Effector memory CD4-positive, alpha-beta T cell (primary cell): Measurements from ENCODE around the gene METRNL.

Experiments
- DNase-seq, 3 donors: peaks; one replicate each; pipeline ENCODE4 v3.0.0-alpha.2; 2020
- H3K27ac ChIP-seq: 2 replicates; pipeline ENCODE4 v1.7.0; 2013; ENCODE audit warnings: mild to moderate bottlenecking, low read length, moderate library complexity; ENCODE audit not compliant: insufficient read depth, poor library complexity, severe bottlenecking
- H3K27me3 ChIP-seq: replicated peaks from 2 replicates; pipeline ENCODE4 v1.7.0; 2013; ENCODE audit warnings: mild to moderate bottlenecking, low read length; ENCODE audit not compliant: insufficient read depth, control insufficient read depth, poor library complexity, severe bottlenecking
- H3K36me3 ChIP-seq: 2 replicates; pipeline ENCODE4 v1.7.0; 2013; ENCODE audit warnings: mild to moderate bottlenecking, low read length, moderate library complexity; ENCODE audit not compliant: control insufficient read depth, insufficient read depth
- H3K4me1 ChIP-seq: 2 replicates; pipeline ENCODE4 v1.7.0; 2013; ENCODE audit warnings: low read length, mild to moderate bottlenecking; ENCODE audit not compliant: control insufficient read depth, insufficient read depth, poor library complexity, severe bottlenecking
- H3K4me3 ChIP-seq: 2 replicates; pipeline ENCODE4 v1.7.0; 2013; ENCODE audit warnings: low read length, low read depth, mild to moderate bottlenecking; ENCODE audit not compliant: insufficient read depth, poor library complexity, severe bottlenecking
- H3K9me3 ChIP-seq: 2 replicates; pipeline ENCODE4 v1.7.0; 2013; ENCODE audit warnings: mild to moderate bottlenecking, low read length, moderate library complexity; ENCODE audit not compliant: control insufficient read depth

The METRNL gene

DNA sequence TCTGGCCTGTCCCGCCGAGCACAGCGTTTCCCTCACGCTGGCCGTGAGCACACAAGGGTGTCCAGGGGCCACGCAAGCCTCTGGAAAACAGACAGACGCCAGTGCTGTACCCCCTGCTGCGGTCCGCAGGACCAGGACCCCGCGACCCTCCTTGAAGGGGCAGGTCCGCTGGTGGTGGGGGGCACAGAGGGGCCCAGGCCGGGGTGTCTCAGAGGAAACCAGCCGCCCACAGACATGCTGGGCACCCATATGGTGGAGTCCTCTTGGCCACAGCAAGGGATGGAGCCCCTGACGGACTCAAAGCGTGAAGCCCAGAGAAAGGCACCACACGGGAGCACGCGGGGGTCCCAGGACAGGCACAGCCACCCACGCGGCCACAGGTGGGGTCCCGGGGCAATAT lies 34.4 kb downstream of the METRNL start:
- H3K27me3 ChIP-seq = no peaks in the 10 kb centered on the region
- no peaks in the 10 kb centered on the region for H3K36me3 ChIP-seq
- H3K4me3 ChIP-seq = no peak overlapping the region
- no peak for DNase-seq
- H3K9me3 ChIP-seq = no peaks in the 10 kb centered on the region
- no peak overlapping the region for H3K27ac ChIP-seq
- H3K4me1 ChIP-seq = no peaks in the 10 kb centered on the region

DNA sequence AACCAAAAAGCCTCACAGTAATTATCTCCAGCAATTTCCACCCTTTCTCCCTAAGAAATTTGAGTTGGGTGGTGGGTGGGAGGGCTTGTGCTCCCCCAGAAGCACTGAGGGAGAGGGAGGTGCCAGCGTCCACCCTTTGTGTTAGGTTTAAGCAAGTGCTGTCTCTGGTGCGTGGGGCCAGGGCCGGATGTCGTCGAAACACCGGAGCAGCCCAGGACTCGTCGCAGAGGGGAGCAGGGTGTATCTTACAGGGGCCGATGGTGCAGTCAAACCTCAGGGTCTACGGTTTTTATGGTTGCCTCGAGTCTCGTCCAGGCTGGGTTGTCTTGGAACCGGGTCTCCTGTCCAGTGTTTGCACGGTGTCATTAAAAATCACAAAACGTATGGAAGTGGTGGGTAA lies 35.3 kb downstream of the METRNL start:
- Histone ChIP-seq H3K9me3 (no peaks in the 10 kb centered on the region), H3K27me3 (no peaks in the 10 kb centered on the region), H3K4me3 (no peak overlapping the region), H3K27ac (no peak overlapping the region), H3K36me3 (no peaks in the 10 kb centered on the region), H3K4me1 (no peaks in the 10 kb centered on the region)
- DNase-seq = no peak

DNA sequence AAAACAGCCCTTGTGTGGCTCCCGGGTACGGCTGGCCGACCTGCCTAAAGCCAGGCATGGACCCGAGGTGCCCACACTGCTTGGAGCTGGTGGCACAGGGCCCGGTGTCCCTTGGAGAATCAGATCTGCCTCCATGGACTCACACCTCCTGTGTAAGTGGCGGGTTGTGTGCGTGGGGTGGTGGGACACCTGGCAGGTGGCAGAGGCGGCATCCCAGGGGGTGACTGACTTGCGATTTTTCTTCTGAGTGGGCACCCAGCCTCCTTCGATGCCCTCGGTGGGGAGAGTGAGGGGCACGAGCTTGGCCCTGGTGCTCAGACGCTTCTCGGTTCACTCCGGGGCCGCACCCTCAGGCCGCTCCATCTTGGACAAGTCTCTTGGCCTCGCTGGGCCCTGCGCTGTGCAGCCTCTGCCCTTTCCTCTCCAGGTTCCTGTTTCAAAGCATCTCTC lies 35.8 kb downstream of the METRNL start:
- no peak overlapping the region for H3K27ac ChIP-seq
- no peaks in the 10 kb centered on the region for H3K9me3 ChIP-seq
- peaks cover 1% of the 10 kb centered on the region for H3K4me1 ChIP-seq
- no peak overlapping the region for H3K4me3 ChIP-seq
- DNase-seq = no peak
- no peaks in the 10 kb centered on the region for H3K36me3 ChIP-seq
- no peaks in the 10 kb centered on the region for H3K27me3 ChIP-seq

DNA sequence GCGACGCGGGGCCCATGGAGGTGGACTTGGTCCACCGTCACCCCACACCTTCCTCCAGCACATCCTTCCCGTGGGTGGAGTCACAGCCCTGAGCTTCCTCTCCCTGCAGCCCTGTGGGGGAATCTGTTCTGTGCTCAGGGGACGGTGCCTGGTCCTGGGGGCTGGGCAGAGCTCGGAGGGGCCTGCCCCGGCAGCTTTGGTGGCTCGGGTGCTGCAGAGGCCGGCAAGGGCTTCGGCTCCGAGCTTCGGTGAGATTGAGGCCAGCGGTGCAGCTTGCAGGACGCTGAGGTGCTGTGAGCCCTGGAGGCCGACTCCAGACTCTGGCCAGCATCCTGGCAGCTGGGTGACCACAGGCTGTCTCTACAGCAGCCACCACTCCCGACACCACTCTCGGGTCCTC lies 36.4 kb downstream of the METRNL start:
- H3K27me3 ChIP-seq = no peaks in the 10 kb centered on the region
- no peak overlapping the region for H3K27ac ChIP-seq
- H3K4me1 ChIP-seq = peaks cover 4% of the 10 kb centered on the region
- no peaks in the 10 kb centered on the region for H3K9me3 ChIP-seq
- no peaks in the 10 kb centered on the region for H3K36me3 ChIP-seq
- no peak for DNase-seq
- H3K4me3 ChIP-seq = no peak overlapping the region

DNA sequence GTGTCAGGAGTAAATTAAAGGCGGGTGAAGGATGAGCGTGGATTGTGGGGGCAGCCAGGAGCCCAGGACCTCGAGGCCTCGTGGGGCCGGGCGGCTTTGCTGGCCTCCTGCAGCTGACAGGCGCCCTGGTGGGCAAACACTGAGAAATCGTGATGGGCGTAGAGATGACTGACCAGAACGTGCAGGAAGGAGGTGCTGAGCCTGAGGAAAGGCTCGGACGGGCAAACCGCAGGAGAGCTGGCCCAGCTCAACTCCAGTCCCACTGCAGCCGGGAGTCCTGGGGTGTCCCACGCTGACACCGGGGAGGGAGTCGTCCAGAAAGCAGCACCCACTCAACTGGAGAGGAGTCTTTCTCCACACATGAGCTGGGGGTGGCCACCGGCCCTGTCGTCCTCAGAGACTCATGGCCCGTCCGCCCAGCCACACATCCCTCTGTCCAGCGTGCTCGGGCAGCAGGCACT lies 36.9 kb downstream of the METRNL start:
- Histone ChIP-seq H3K4me3 (no peak overlapping the region), H3K27me3 (no peaks in the 10 kb centered on the region), H3K9me3 (no peaks in the 10 kb centered on the region), H3K27ac (no peak overlapping the region), H3K4me1 (peaks cover 4% of the 10 kb centered on the region), H3K36me3 (no peaks in the 10 kb centered on the region)
- DNase-seq = no peak

DNA sequence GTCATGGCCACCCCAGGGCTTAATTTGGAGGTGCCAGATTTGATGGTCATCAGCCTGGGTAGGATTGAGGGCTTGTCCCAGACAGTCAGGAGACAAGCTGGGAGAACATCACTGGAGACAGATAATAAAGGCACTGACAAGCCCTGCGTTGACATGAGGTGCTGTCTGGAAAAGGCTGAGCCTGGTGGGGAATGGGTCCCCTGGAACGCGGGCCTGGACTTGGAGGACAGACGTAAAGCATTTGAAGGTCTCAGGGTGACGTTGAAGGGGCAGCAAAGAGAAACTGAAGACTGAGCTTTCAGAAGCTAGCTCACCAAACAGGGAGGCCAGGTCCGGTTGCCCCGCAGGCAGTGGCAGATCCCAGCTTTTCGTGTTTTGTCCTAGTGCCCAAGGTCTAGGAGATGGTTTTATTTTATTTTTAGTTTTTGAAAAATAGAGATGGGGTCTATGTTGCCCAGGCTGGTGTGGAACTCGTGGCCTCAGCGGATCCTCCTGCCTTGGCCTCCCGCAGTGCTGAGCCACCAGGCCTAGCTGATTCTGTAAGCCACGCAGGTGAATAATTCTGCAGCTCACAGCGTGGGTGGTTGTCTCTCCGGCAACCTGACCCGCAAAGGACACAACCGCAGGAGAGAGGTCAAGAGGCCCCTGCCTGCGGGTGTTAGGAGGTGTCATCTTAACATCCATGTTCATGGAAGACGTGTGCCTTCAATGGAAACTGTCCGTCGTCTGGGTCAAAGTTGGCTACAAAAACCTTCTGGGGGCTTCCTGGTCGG lies 37.6 kb downstream of the METRNL start:
- Histone ChIP-seq H3K4me3 (no peak overlapping the region), H3K4me1 (peaks cover 4% of the 10 kb centered on the region), H3K27me3 (no peaks in the 10 kb centered on the region), H3K36me3 (no peaks in the 10 kb centered on the region), H3K27ac (no peak overlapping the region), H3K9me3 (no peaks in the 10 kb centered on the region)
- no peak for DNase-seq

DNA sequence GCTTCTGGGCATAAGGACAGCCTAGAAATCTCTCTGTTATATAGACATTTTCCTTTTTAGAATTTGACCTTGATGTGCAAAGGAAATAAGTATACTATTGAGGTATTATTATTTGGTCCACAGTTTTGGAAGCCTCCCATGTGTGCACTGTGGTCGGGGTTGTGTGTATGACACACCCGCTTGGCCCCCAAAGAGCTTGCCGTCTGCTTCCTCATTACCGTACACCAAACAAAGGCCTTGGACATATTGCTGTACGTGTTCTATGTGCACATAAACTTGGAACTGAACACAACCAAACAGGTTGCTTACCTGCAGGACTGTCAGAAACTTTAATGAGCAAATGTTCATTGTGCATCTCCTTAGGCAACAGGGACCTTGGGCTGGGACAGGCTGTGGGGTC lies 38.2 kb downstream of the METRNL start:
- no peak for DNase-seq
- Histone ChIP-seq H3K4me3 (no peak overlapping the region), H3K36me3 (no peaks in the 10 kb centered on the region), H3K4me1 (peaks cover 4% of the 10 kb centered on the region), H3K27me3 (no peaks in the 10 kb centered on the region), H3K27ac (no peak overlapping the region), H3K9me3 (no peaks in the 10 kb centered on the region)

DNA sequence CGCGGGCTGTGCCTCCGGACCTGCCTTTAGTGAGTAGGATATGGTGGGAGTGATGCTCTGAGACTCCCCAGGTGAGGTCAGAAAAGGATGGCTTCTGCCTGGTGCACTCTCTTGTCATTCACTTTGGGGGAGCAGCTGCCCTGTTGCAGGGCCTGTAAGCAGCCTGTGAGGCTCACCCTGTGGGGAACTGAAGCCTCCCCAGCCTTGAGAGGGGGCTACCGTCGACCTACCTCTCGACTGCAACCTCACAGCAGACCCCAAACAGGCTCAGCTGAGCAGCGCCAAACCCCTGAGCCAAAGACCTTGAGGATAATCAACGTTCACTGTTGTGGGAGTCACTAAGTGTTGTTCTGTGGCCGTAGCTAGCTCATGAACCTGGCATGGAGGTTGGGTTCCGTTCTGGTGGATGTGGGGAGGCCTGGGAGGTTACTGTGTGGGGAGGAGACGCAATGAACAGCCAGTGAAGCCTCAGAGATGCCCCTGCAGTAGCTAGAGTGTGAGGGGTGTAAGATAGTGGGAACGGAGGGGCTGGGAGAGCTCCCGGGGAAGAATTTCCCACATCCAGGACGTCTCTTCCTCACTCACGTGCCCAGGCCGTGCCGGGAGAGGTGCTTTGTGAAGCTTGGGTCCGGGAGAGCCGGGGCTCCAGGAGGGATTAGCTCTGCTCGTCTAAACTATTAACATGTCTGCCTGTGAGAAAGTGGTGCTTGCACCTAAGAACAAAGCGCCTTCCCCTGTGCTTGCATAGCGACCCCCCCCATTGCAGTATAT lies 38.8 kb downstream of the METRNL start:
- no peak for DNase-seq
- peaks cover 4% of the 10 kb centered on the region for H3K4me1 ChIP-seq
- no peaks in the 10 kb centered on the region for H3K27me3 ChIP-seq

DNA sequence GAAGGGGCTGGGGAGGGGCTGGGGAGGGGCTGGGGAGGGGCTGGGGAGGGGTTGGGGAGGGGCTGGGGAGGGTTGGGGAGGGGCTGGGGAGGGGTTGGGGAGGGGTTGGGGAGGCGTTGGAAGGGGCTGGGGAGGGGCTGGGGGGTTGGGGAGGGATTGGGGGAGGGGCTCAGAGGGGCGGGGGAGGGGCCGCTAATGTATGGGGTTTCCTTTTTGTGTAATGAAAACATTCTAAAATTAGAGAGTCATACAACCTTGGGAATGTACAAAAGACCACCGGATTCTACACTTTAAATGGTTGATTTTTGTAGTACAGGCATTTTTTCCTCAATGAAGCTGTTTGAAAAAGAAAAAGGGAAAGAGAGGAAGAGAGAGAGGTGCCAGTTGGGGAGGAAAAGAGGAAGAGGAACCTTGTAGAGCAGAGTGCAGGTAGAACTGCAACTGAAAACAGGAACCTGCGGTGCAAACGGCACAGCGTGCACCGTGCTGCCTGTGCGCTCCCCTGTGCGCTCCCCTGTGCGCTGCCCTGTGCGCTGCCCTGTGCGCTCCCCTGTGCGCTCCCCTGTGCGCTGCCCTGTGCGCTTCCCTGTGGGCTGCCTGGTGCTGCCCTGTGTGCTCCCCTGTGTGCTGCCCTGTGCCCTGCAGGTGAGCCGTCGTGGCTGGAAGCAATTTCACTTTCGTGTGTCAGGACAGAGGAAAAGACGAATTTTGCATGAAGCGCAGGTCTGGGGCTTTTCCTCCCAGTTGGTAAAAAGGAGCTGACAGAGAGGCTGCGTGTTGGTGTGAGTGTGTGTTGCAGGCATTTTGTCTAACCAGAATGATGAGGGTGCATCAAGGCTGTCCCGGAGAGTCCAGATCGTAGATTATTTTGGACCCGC lies 40.8 kb downstream of the METRNL start:
- H3K4me1 ChIP-seq = peaks cover 5% of the 10 kb centered on the region
- no peak for DNase-seq
- no peaks in the 10 kb centered on the region for H3K9me3 ChIP-seq
- no peaks in the 10 kb centered on the region for H3K27me3 ChIP-seq
- H3K4me3 ChIP-seq = no peak overlapping the region
- H3K36me3 ChIP-seq = no peaks in the 10 kb centered on the region
- no peak overlapping the region for H3K27ac ChIP-seq

More for the DNA sequence above, 38.8 kb downstream of the METRNL start:
- Histone ChIP-seq H3K4me3 (no peak overlapping the region), H3K36me3 (no peaks in the 10 kb centered on the region), H3K27ac (no peak overlapping the region), H3K9me3 (no peaks in the 10 kb centered on the region)
